BLaER1 treated with 17β-estradiol and CSF1 and Interleukin-3, amounts not matched to agents 10 nM and 100 nM (cell line): ENCODE measurements around the gene PAPOLB.
A peak's percentile ranks its signal among the peaks of the same experiment; 100 is the strongest.

Experiments
- H3K27ac ChIP-seq, 11 experiments: shearing (Covaris generic); formaldehyde crosslinking; 2 replicates each; pipeline ENCODE4 v1.8.1; 2022
- H3K27me3 ChIP-seq, 11 experiments: shearing (Covaris generic); formaldehyde crosslinking; 2 replicates each; pipeline ENCODE4 v1.8.1; 2022
- H3K36me3 ChIP-seq, 11 experiments: shearing (Covaris generic); formaldehyde crosslinking; 2 replicates each; pipeline ENCODE4 v1.8.1; 2022
- H3K4me1 ChIP-seq, 10 experiments: shearing (Covaris generic); formaldehyde crosslinking; 2 replicates each; pipeline ENCODE4 v1.8.1; 2022
- H3K4me2 ChIP-seq, 11 experiments: shearing (Covaris generic); formaldehyde crosslinking; 2 replicates each; pipeline ENCODE4 v1.8.1; 2022
- H3K4me3 ChIP-seq, 10 experiments: shearing (Covaris generic); formaldehyde crosslinking; 2 replicates each; pipeline ENCODE4 v1.8.1; 2022
- H3K9ac ChIP-seq, 11 experiments: shearing (Covaris generic); formaldehyde crosslinking; 2 replicates each; pipeline ENCODE4 v1.8.1; 2022
- H3K9me3 ChIP-seq, 11 experiments: shearing (Covaris generic); formaldehyde crosslinking; replicated peaks in 1 of 11; 2 replicates each; pipeline ENCODE4 v1.8.1; 2022
- H4K20me1 ChIP-seq, 11 experiments: shearing (Covaris generic); formaldehyde crosslinking; 2 replicates each; pipeline ENCODE4 v1.8.1; 2022
- Cebpa-rat ChIP-seq, 11 experiments: shearing (Covaris generic); IDR thresholded peaks; 2 replicates each; pipeline ENCODE4 v1.8.1; 2022

Gene PAPOLB

GRCh38 chr7:4871930-4872675 is 10.3 kb upstream of the PAPOLB start:
- peak overlapping the region in 10 of 11 experiments; percentile 52 to 87 (median 78); a peak in 20 of 22 replicates for H3K4me2 ChIP-seq
- H4K20me1 ChIP-seq, result peaks cover 0 to 19% (median 0%) of the 10 kb centered on the region in 11 experiments; a peak in 6 of 22 replicates
- H3K9me3 ChIP-seq, result peaks cover 0 to 21% (median 11%) of the 10 kb centered on the region in 11 experiments; a peak in 17 of 22 replicates
- no peak for TF ChIP-seq Cebpa-rat (IDR thresholded peaks at IDR 0.05)
- peak overlapping the region in 5 of 11 experiments; percentile 6 to 27 (median 19); a peak in 6 of 22 replicates for H3K9ac ChIP-seq
- peak overlapping the region in 2 of 11 experiments; percentile 3 to 14; a peak in 2 of 22 replicates for H3K27ac ChIP-seq
- H3K36me3 ChIP-seq, result peaks cover 0 to 18% (median 7%) of the 10 kb centered on the region in 11 experiments; a peak in 10 of 22 replicates
- peaks cover 0 to 38% (median 17%) of the 10 kb centered on the region in 11 experiments; a peak in 13 of 22 replicates for H3K27me3 ChIP-seq
- no peak overlapping the region; a peak in 1 of 20 replicates for H3K4me3 ChIP-seq
- peaks cover 22 to 64% (median 54%) of the 10 kb centered on the region in 10 experiments for H3K4me1 ChIP-seq

GRCh38 chr7:4871056-4871680 is 9.3 kb upstream of the PAPOLB start:
- Histone ChIP-seq H3K9ac (peak overlapping the region in 4 of 11 experiments; percentile 1 to 32 (median 14); a peak in 4 of 22 replicates), H3K4me3 (no peak overlapping the region; a peak in 1 of 20 replicates), H3K27ac (no peak overlapping the region), H3K9me3 (peaks cover 0 to 26% (median 13%) of the 10 kb centered on the region in 11 experiments; a peak in 18 of 22 replicates), H3K4me2 (peak overlapping the region; percentile 52 to 87 (median 78)), H3K4me1 (peaks cover 22 to 59% (median 54%) of the 10 kb centered on the region in 10 experiments), H3K27me3 (peaks cover 0 to 38% (median 17%) of the 10 kb centered on the region in 11 experiments; a peak in 13 of 22 replicates), H4K20me1 (peaks cover 0 to 19% (median 0%) of the 10 kb centered on the region in 11 experiments; a peak in 6 of 22 replicates), H3K36me3 (peaks cover 0 to 14% (median 0%) of the 10 kb centered on the region in 11 experiments; a peak in 4 of 22 replicates)
- TF ChIP-seq Cebpa-rat (IDR thresholded peaks at IDR 0.05), result no peak

- Histone ChIP-seq H3K9me3 (peaks cover 7 to 34% (median 26%) of the 10 kb centered on the region in 11 experiments), H3K4me1 (peaks cover 22 to 49% (median 45%) of the 10 kb centered on the region in 10 experiments), H3K9ac (no peak overlapping the region), H3K27me3 (peaks cover 0 to 37% (median 17%) of the 10 kb centered on the region in 11 experiments; a peak in 13 of 22 replicates), H3K27ac (no peak overlapping the region), H4K20me1 (peaks cover 0 to 19% (median 0%) of the 10 kb centered on the region in 11 experiments; a peak in 6 of 22 replicates), H3K4me3 (no peak overlapping the region), H3K4me2 (peak overlapping the region in 1 of 11 experiments; percentile 78; a peak in 2 of 22 replicates), H3K36me3 (peaks cover 0 to 20% (median 0%) of the 10 kb centered on the region in 11 experiments; a peak in 8 of 22 replicates)
- no peak for TF ChIP-seq Cebpa-rat (IDR thresholded peaks at IDR 0.05)
Observed at GRCh38 chr7:4868493-4868892, 6.7 kb upstream of the PAPOLB start.

- peaks cover 0 to 27% (median 9%) of the 10 kb centered on the region in 11 experiments; a peak in 12 of 22 replicates for H3K36me3 ChIP-seq
- no peak for TF ChIP-seq Cebpa-rat (IDR thresholded peaks at IDR 0.05)
- no peak overlapping the region for H3K9ac ChIP-seq
- no peak overlapping the region for H3K4me3 ChIP-seq
- H3K9me3 ChIP-seq, result peaks cover 24 to 51% (median 43%) of the 10 kb centered on the region in 11 experiments
- H3K4me1 ChIP-seq, result peaks cover 9 to 32% (median 28%) of the 10 kb centered on the region in 10 experiments
- no peak overlapping the region for H3K4me2 ChIP-seq
- H4K20me1 ChIP-seq, result peaks cover 0 to 12% (median 0%) of the 10 kb centered on the region in 11 experiments; a peak in 5 of 22 replicates
- H3K27me3 ChIP-seq, result peaks cover 0 to 20% (median 9%) of the 10 kb centered on the region in 11 experiments; a peak in 13 of 22 replicates
- no peak overlapping the region for H3K27ac ChIP-seq
Observed at GRCh38 chr7:4866528-4867496, 5.0 kb upstream of the PAPOLB start.

GRCh38 chr7:4862156-4862555 is 326 bp upstream of the PAPOLB start:
- Histone ChIP-seq H3K9ac (no peak overlapping the region), H3K4me1 (peaks cover 0 to 6% (median 0%) of the 10 kb centered on the region in 10 experiments; a peak in 1 of 20 replicates), H3K4me3 (no peak overlapping the region), H3K27me3 (no peaks in the 10 kb centered on the region), H4K20me1 (no peaks in the 10 kb centered on the region), H3K36me3 (peaks cover 0 to 26% (median 11%) of the 10 kb centered on the region in 11 experiments; a peak in 12 of 22 replicates), H3K27ac (no peak overlapping the region), H3K4me2 (no peak overlapping the region), H3K9me3 (peaks cover 30 to 45% (median 39%) of the 10 kb centered on the region in 11 experiments)
- TF ChIP-seq Cebpa-rat (IDR thresholded peaks at IDR 0.05), result no peak

- no peak for TF ChIP-seq Cebpa-rat (IDR thresholded peaks at IDR 0.05)
- Histone ChIP-seq H3K4me2 (no peak overlapping the region), H3K36me3 (peaks cover 0 to 22% (median 11%) of the 10 kb centered on the region in 11 experiments; a peak in 11 of 22 replicates), H3K4me3 (no peak overlapping the region), H3K4me1 (peaks cover 0 to 7% (median 0%) of the 10 kb centered on the region in 10 experiments; a peak in 1 of 20 replicates), H3K9me3 (peaks cover 30 to 47% (median 35%) of the 10 kb centered on the region in 11 experiments), H3K27ac (no peak overlapping the region), H3K9ac (no peak overlapping the region), H4K20me1 (no peaks in the 10 kb centered on the region), H3K27me3 (no peaks in the 10 kb centered on the region)
Observed at GRCh38 chr7:4861227-4861626, 603 bp downstream of the PAPOLB start.

GRCh38 chr7:4857189-4857588 is 4.6 kb downstream of the PAPOLB start:
- Histone ChIP-seq H3K27ac (no peak overlapping the region), H3K9ac (no peak overlapping the region), H3K36me3 (peaks cover 0 to 8% (median 6%) of the 10 kb centered on the region in 11 experiments; a peak in 7 of 22 replicates), H3K4me2 (peak overlapping the region in 1 of 11 experiments; percentile 12; a peak in 1 of 22 replicates), H4K20me1 (no peaks in the 10 kb centered on the region), H3K9me3 (peaks cover 12 to 28% (median 23%) of the 10 kb centered on the region in 11 experiments), H3K4me3 (no peak overlapping the region), H3K4me1 (peaks cover 3 to 11% (median 7%) of the 10 kb centered on the region in 10 experiments; a peak in 15 of 20 replicates), H3K27me3 (no peaks in the 10 kb centered on the region)
- no peak for TF ChIP-seq Cebpa-rat (IDR thresholded peaks at IDR 0.05)
